Activated CD4-positive, CD25-positive, alpha-beta regulatory T cell treated with anti-CD3 and anti-CD28 coated beads, Interleukin-2, amount 50 U/mL, for 72 hours (primary cell): ENCODE measurements around the gene CEP350.
A peak's percentile ranks its signal among the peaks of the same experiment; 100 is the strongest.
"Not testable (repeated sequence)": the region's sequence is repeated elsewhere in the genome, so short reads cannot be mapped to it uniquely, and the experiment has no call there.

ENCODE experiments used
- DNase-seq: peaks from one replicate; pipeline ENCODE4 v3.0.0; 2021

CEP350 gene

GRCh38 chr1:180133193-180133592 is 178.6 kb downstream of the CEP350 start:
- DNase-seq: no peak

GRCh38 chr1:180133688-180134087 is 179.1 kb downstream of the CEP350 start:
- DNase-seq: not testable (repeated sequence)

- no peak for DNase-seq
Measured at GRCh38 chr1:180135535-180135934, 180.9 kb downstream of the CEP350 start.

GRCh38 chr1:180136331-180136967 is 181.8 kb downstream of the CEP350 start:
- DNase-seq: no peak

- no peak for DNase-seq
Measured at GRCh38 chr1:180136968-180137356, 182.4 kb downstream of the CEP350 start.

GRCh38 chr1:180137776-180138175 is 183.2 kb downstream of the CEP350 start:
- no peak for DNase-seq

GRCh38 chr1:180141381-180141934 is 186.8 kb downstream of the CEP350 start:
- DNase-seq: no peak

- DNase-seq: no peak
Measured at GRCh38 chr1:180143359-180143758, 188.7 kb downstream of the CEP350 start.

GRCh38 chr1:180144659-180145357 is 190.2 kb downstream of the CEP350 start:
- DNase-seq: no peak

- no peak for DNase-seq
Measured at GRCh38 chr1:180145446-180145845, 190.8 kb downstream of the CEP350 start.

- DNase-seq: no peak
Measured at GRCh38 chr1:180150982-180151381, 196.4 kb downstream of the CEP350 start.

- DNase-seq: no peak
Measured at GRCh38 chr1:180151508-180151907, 196.9 kb downstream of the CEP350 start.

- DNase-seq: no peak
Measured at GRCh38 chr1:180152588-180152987, 198.0 kb downstream of the CEP350 start.

GRCh38 chr1:180153032-180153431 is 198.4 kb downstream of the CEP350 start:
- DNase-seq: no peak

GRCh38 chr1:180154003-180154324 is 199.4 kb downstream of the CEP350 start:
- no peak for DNase-seq

- DNase-seq: peak; percentile 85
Measured at GRCh38 chr1:180154325-180155181, 199.9 kb downstream of the CEP350 start, which contains the start of gene QSOX1. TSS of gene QSOX1 (plus strand) at chr1:180154869. CDS start at chr1:180154908, 39 bp downstream.

GRCh38 chr1:180155182-180155682 is 200.6 kb downstream of the CEP350 start:
- DNase-seq: no peak

- no peak for DNase-seq
Measured at GRCh38 chr1:180156201-180156600, 201.6 kb downstream of the CEP350 start.

- DNase-seq: no peak
Measured at GRCh38 chr1:180156631-180157091, 202.1 kb downstream of the CEP350 start.

GRCh38 chr1:180157108-180157507 is 202.5 kb downstream of the CEP350 start:
- no peak for DNase-seq

- DNase-seq: no peak
Measured at GRCh38 chr1:180157576-180158057, 203.0 kb downstream of the CEP350 start.

- DNase-seq: no peak
Measured at GRCh38 chr1:180158149-180159147, 203.8 kb downstream of the CEP350 start.
